HEK293 (cell line): ENCODE measurements around the gene SLC25A38.

Source experiments
- CTCF ChIA-PET: fragments of 350-600 bp; formaldehyde crosslinking; extraction: SDS; loops from one replicate; lab custom pipeline; 2021; ENCODE audit warnings: antibody characterized with exemption; lab: Yijun Ruan, JAX
- POLR2A ChIA-PET: fragments of 300-600 bp; formaldehyde crosslinking; extraction: SDS; loops from one replicate; lab custom pipeline; 2020; ENCODE audit warnings: antibody characterized with exemption, inconsistent platforms; lab: Yijun Ruan, JAX
- H3K27ac ChIP-seq: fragments of 200-500 bp; sonication (Bioruptor generic); 2 replicates; pipeline ENCODE4 v1.5.1; 2014; ENCODE audit warnings: low read depth, low read length, control low read depth, inconsistent platforms; ENCODE audit errors: extremely low read depth
- H3K36me3 ChIP-seq, 2 experiments: fragments of 200-500 bp in 1 of 2; sonication (Bioruptor generic) in 1 of 2; 1 replicate in 1 of 2; 2 replicates in 1 of 2; pipeline ENCODE4 v1.5.1; 2014 to 2017; ENCODE audit warnings: inconsistent platforms in 2 of 2, low read length in 2 of 2; ENCODE audit not compliant: control insufficient read depth in 2 of 2, insufficient read depth in 1 of 2
- H3K4me1 ChIP-seq: fragments of 200-500 bp; sonication (Bioruptor generic); 2 replicates; pipeline ENCODE4 v1.5.1; 2014; ENCODE audit warnings: mild to moderate bottlenecking, low read length, inconsistent platforms; ENCODE audit not compliant: control insufficient read depth, insufficient read depth
- H3K4me3 ChIP-seq: 2 replicates; pipeline ENCODE4 v1.5.1; 2011; ENCODE audit warnings: low read depth, mild to moderate bottlenecking, control low read depth, low read length, moderate library complexity
- H3K9me3 ChIP-seq: fragments of 200-500 bp; sonication (Bioruptor generic); 2 replicates; pipeline ENCODE4 v1.5.1; 2014; ENCODE audit warnings: low read depth, low read length, inconsistent platforms; ENCODE audit not compliant: control insufficient read depth, insufficient read depth
- BCL11B ChIP-seq: fragments of 450-650 bp; formaldehyde crosslinking; IDR thresholded peaks from 2 replicates; pipeline ENCODE4 v1.5.1; 2016; ENCODE audit warnings: low read depth, missing biosample characterization, missing genetic modification characterization
- EGR2 ChIP-seq: fragments of 450-650 bp; formaldehyde crosslinking; IDR thresholded peaks from 2 replicates; pipeline ENCODE4 v1.5.1; 2016; ENCODE audit warnings: low read depth, missing biosample characterization, missing genetic modification characterization
- PRDM10 ChIP-seq: fragments of 450-650 bp; formaldehyde crosslinking; IDR thresholded peaks from 2 replicates; pipeline ENCODE4 v1.5.1; 2016; ENCODE audit warnings: missing biosample characterization, missing genetic modification characterization
- REST ChIP-seq: fragments of 450-650 bp; formaldehyde crosslinking; IDR thresholded peaks from 2 replicates; pipeline ENCODE4 v1.5.1; 2016; ENCODE audit warnings: missing biosample characterization, missing genetic modification characterization
- SCRT1 ChIP-seq: fragments of 450-650 bp; formaldehyde crosslinking; IDR thresholded peaks from 2 replicates; pipeline ENCODE4 v1.5.1; 2016; ENCODE audit warnings: missing biosample characterization, missing genetic modification characterization, borderline replicate concordance
- SP2 ChIP-seq: fragments of 450-650 bp; formaldehyde crosslinking; IDR thresholded peaks from 2 replicates; pipeline ENCODE4 v1.5.1; 2016; ENCODE audit warnings: missing biosample characterization, missing genetic modification characterization
- YY2 ChIP-seq: fragments of 450-650 bp; formaldehyde crosslinking; IDR thresholded peaks from 2 replicates; pipeline ENCODE4 v1.5.1; 2016; ENCODE audit warnings: missing biosample characterization, missing genetic modification characterization
- ZBTB1 ChIP-seq: fragments of 450-650 bp; formaldehyde crosslinking; IDR thresholded peaks from 2 replicates; pipeline ENCODE4 v1.5.1; 2016; ENCODE audit warnings: missing biosample characterization, missing genetic modification characterization
- ZBTB7A ChIP-seq: fragments of 450-650 bp; formaldehyde crosslinking; IDR thresholded peaks from 2 replicates; pipeline ENCODE4 v1.5.1; 2016; ENCODE audit warnings: low read depth, missing biosample characterization, missing genetic modification characterization
- ZNF324 ChIP-seq: fragments of 450-650 bp; formaldehyde crosslinking; IDR thresholded peaks from 2 replicates; pipeline ENCODE4 v1.5.1; 2016; ENCODE audit warnings: missing biosample characterization, missing genetic modification characterization
- ZNF366 ChIP-seq: fragments of 450-650 bp; formaldehyde crosslinking; conservative IDR thresholded peaks from 2 replicates; pipeline ENCODE4 v1.5.1; 2016; ENCODE audit warnings: missing biosample characterization, missing genetic modification characterization
- ZNF416 ChIP-seq: fragments of 450-650 bp; formaldehyde crosslinking; IDR thresholded peaks from 2 replicates; pipeline ENCODE4 v1.5.1; 2016; ENCODE audit warnings: missing biosample characterization, missing genetic modification characterization
- ZNF473 ChIP-seq: fragments of 450-650 bp; formaldehyde crosslinking; IDR thresholded peaks from 2 replicates; pipeline ENCODE4 v1.5.1; 2017; ENCODE audit warnings: missing biosample characterization, missing genetic modification characterization
- ZNF501 ChIP-seq: fragments of 450-650 bp; formaldehyde crosslinking; IDR thresholded peaks from 2 replicates; pipeline ENCODE4 v1.5.1; 2016; ENCODE audit warnings: missing biosample characterization, missing genetic modification characterization
- ZNF513 ChIP-seq: fragments of 450-650 bp; IDR thresholded peaks from 2 replicates; pipeline ENCODE4 v1.5.1; 2018; ENCODE audit warnings: missing biosample characterization, missing genetic modification characterization
- ZNF561 ChIP-seq: fragments of 450-650 bp; IDR thresholded peaks from 2 replicates; pipeline ENCODE4 v1.5.1; 2018; ENCODE audit warnings: missing biosample characterization, missing genetic modification characterization, borderline replicate concordance
- ZNF626 ChIP-seq: fragments of 450-650 bp; sonication (Bioruptor Pico); formaldehyde crosslinking; IDR thresholded peaks from 2 replicates; pipeline ENCODE4 v1.5.1; 2018; ENCODE audit warnings: missing biosample characterization, missing genetic modification characterization, inconsistent platforms
- ZNF677 ChIP-seq: fragments of 450-650 bp; IDR thresholded peaks from 2 replicates; pipeline ENCODE4 v1.5.0; 2018; ENCODE audit warnings: missing biosample characterization, mild to moderate bottlenecking, missing genetic modification characterization, moderate library complexity
- ZNF701 ChIP-seq: fragments of 450-650 bp; formaldehyde crosslinking; IDR thresholded peaks from 2 replicates; pipeline ENCODE4 v1.5.1; 2016; ENCODE audit warnings: missing biosample characterization, missing genetic modification characterization
- ZSCAN23 ChIP-seq: fragments of 450-650 bp; formaldehyde crosslinking; IDR thresholded peaks from 2 replicates; pipeline ENCODE4 v1.5.1; 2016; ENCODE audit warnings: missing biosample characterization, missing genetic modification characterization

The SLC25A38 gene

GRCh38 chr3:39427506-39427905 is 44.3 kb downstream of the SLC25A38 start:
- H3K27ac ChIP-seq, result no peak overlapping the region
- POLR2A ChIA-PET, result interaction anchor here (0.6 kb wide), 1 partner anchor 12 kb away, joined by 3 read pairs; no protein-coding TSS in a partner anchor
- no peak for TF ChIP-seq ZNF513 (tag by site-specific recombination)
- no peak for TF ChIP-seq SP2 (tag by site-specific recombination)
- no peak for TF ChIP-seq YY2
- no peak for TF ChIP-seq ZNF416 (tag by site-specific recombination)
- TF ChIP-seq ZNF561 (tag by site-specific recombination), result no peak
- TF ChIP-seq ZBTB7A (tag by site-specific recombination), result no peak
- TF ChIP-seq ZNF501 (tag by site-specific recombination), result no peak
- no peak for TF ChIP-seq REST
- TF ChIP-seq ZNF677, result no peak
- no peak for TF ChIP-seq ZNF366 (tag by site-specific recombination)
- no peak for TF ChIP-seq SCRT1 (tag by site-specific recombination)
- no peak for TF ChIP-seq ZNF324
- TF ChIP-seq, all 188 proteins: peak for 0
- H3K4me1 ChIP-seq, result no peaks in the 10 kb centered on the region
- CTCF ChIA-PET, result interaction anchor here (0.5 kb wide), 1 partner anchor 19 kb away, joined by 3 read pairs; no protein-coding TSS in a partner anchor
- H3K4me3 ChIP-seq, result no peak overlapping the region
- no peaks in the 10 kb centered on the region for H3K9me3 ChIP-seq
- H3K36me3 ChIP-seq, result no peaks in the 10 kb centered on the region

GRCh38 chr3:39428745-39429201 is 45.6 kb downstream of the SLC25A38 start:
- H3K36me3 ChIP-seq, result no peaks in the 10 kb centered on the region
- no peaks in the 10 kb centered on the region for H3K4me1 ChIP-seq
- ChIA-PET CTCF (interaction anchor here (0.5 kb wide), 1 partner anchor 26 kb away, joined by 3 read pairs; no protein-coding TSS in a partner anchor), POLR2A (no interaction called here)
- TF ChIP-seq ZNF701 (tag by site-specific recombination) (no peak), BCL11B (tag by site-specific recombination) (no peak), ZBTB1 (no peak), ZNF473 (tag by site-specific recombination) (no peak), ZNF626 (tag by site-specific recombination) (no peak), PRDM10 (tag by site-specific recombination) (no peak), EGR2 (tag by site-specific recombination) (no peak), ZSCAN23 (tag by site-specific recombination) (no peak)
- H3K27ac ChIP-seq, result no peak overlapping the region
- no peak overlapping the region for H3K4me3 ChIP-seq
- H3K9me3 ChIP-seq, result no peaks in the 10 kb centered on the region
